Measurements from ENCODE around the gene ARHGAP4.

Gene ARHGAP4

GRCh38 chrX:153888344-153888743 is 37.7 kb downstream of the ARHGAP4 start:
- DNase-seq (ENCODE audit: low spot score), result no peak
- TF ChIP-seq CTCF (IDR thresholded peaks at IDR 0.05; ENCODE audit: borderline replicate concordance, control extremely low read depth, extremely low read depth, insufficient read depth, missing control alignments), result no peak
- in situ Hi-C loops (cut with MboI; ENCODE audit: low sequenced_read_pairs, unreplicated experiment), result no loop called here

GRCh38 chrX:153887385-153887784 is 38.7 kb downstream of the ARHGAP4 start:
- in situ Hi-C loops (cut with MboI; ENCODE audit: low sequenced_read_pairs, unreplicated experiment), result no loop called here
- no peak for DNase-seq (ENCODE audit: low spot score)
- no peak for TF ChIP-seq CTCF (IDR thresholded peaks at IDR 0.05; ENCODE audit: borderline replicate concordance, control extremely low read depth, extremely low read depth, insufficient read depth, missing control alignments)

GRCh38 chrX:153886915-153887314 is 39.1 kb downstream of the ARHGAP4 start:
- no peak for TF ChIP-seq CTCF (IDR thresholded peaks at IDR 0.05; ENCODE audit: borderline replicate concordance, control extremely low read depth, extremely low read depth, insufficient read depth, missing control alignments)
- no peak for DNase-seq (ENCODE audit: low spot score)
- in situ Hi-C loops (cut with MboI; ENCODE audit: low sequenced_read_pairs, unreplicated experiment), result no loop called here

- no peak for DNase-seq (ENCODE audit: low spot score)
- in situ Hi-C loops (cut with MboI; ENCODE audit: low sequenced_read_pairs, unreplicated experiment), result no loop called here
- no peak for TF ChIP-seq CTCF (IDR thresholded peaks at IDR 0.05; ENCODE audit: borderline replicate concordance, control extremely low read depth, extremely low read depth, insufficient read depth, missing control alignments)
These were observed 39.8 kb downstream of the ARHGAP4 start, which contains the start of gene L1CAM for GRCh38 chrX:153885968-153886903. L1CAM (minus strand) TSS chrX:153886173; CDS start chrX:153875836, 10,337 bp downstream.

- DNase-seq (ENCODE audit: low spot score), result no peak
- no peak for TF ChIP-seq CTCF (IDR thresholded peaks at IDR 0.05; ENCODE audit: borderline replicate concordance, control extremely low read depth, extremely low read depth, insufficient read depth, missing control alignments)
- in situ Hi-C loops (cut with MboI; ENCODE audit: low sequenced_read_pairs, unreplicated experiment), result no loop called here
These were observed 40.8 kb downstream of the ARHGAP4 start for GRCh38 chrX:153885208-153885787.

- no peak for DNase-seq (ENCODE audit: low spot score)
- in situ Hi-C loops (cut with MboI; ENCODE audit: low sequenced_read_pairs, unreplicated experiment), result no loop called here
- TF ChIP-seq CTCF (IDR thresholded peaks at IDR 0.05; ENCODE audit: borderline replicate concordance, control extremely low read depth, extremely low read depth, insufficient read depth, missing control alignments), result no peak
These were observed 41.5 kb downstream of the ARHGAP4 start for GRCh38 chrX:153884590-153884989.
